Stimulated activated CD8-positive, alpha-beta memory T cell treated with anti-CD3 and anti-CD28 coated beads, Interleukin-4, amount 100 ng/mL, for 24 hours (primary cell): ENCODE data around the gene CST11.
"Not testable (repeated sequence)": the region's sequence is repeated elsewhere in the genome, so short reads cannot be mapped to it uniquely, and the experiment has no call there.

Source experiments
- DNase-seq: peaks from one replicate; pipeline ENCODE4 v3.0.0-alpha.2; 2020; ENCODE audit warnings: low read depth

The CST11 gene, protein sequence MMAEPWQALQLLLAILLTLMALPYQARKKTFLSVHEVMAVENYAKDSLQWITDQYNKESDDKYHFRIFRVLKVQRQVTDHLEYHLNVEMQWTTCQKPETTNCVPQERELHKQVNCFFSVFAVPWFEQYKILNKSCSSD

DNA sequence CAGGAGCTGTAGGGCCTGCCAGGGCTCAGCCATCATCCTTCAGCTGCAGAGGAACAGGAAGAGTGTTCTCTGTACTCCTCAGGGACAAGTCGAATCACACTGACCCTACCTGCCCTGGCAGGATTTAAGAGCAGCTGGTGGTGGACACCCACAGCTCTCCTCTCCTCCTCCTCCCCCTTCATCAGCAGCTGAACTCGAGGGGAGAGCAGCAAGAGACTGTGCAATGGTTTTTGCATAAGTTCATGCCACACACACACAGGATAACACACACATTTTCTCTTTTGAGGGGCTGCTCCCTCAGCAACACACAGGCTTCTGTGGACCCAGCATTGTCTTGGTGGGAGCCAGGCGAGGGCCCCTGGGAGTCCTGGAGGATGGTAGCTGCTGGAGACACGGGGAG is at the start of gene CST11:
CST11 (minus strand) TSS at position 101 of the 400 bp plus-strand sequence; CDS start at position 36, 65 bp downstream.
- no peak for DNase-seq

DNA sequence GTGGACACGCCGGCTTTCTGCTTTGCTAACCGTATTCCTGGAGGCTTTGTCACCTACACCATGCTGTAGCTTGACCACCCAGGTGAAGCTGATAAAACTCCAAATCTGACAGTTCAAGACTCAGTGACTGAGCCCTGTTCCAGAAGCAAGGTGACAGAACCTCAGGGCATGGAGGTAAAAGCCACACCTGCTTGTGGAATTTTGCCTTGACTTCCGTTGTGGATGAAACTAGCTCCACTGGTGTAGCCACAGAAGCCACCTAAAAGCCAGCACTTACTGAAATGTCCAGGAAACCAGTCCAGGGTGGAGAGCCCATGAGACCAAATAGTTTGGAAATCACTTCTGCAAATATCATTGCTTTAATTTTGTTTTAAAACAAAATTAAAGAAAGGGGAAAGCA is 49.2 kb upstream of the CST11 start:
- DNase-seq, result no peak

DNA sequence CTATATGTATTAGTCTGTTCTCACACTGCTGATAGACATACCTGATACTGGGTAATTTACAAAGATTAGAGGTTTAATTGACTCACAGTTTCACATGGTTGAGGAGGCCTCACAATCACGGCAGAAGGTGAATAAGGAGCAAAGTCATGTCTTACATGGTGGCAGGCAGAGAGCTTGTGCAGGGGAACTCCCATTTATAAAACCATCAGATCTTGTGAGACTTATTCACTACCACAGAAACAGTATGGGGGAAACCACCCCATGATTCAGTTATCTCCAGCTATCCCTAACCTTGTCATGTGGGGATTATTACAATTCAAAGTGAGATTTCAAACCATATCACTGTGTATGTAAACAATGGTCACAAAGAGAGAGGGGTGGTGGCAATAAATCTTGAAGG is 44.9 kb upstream of the CST11 start:
- DNase-seq, result no peak

DNA sequence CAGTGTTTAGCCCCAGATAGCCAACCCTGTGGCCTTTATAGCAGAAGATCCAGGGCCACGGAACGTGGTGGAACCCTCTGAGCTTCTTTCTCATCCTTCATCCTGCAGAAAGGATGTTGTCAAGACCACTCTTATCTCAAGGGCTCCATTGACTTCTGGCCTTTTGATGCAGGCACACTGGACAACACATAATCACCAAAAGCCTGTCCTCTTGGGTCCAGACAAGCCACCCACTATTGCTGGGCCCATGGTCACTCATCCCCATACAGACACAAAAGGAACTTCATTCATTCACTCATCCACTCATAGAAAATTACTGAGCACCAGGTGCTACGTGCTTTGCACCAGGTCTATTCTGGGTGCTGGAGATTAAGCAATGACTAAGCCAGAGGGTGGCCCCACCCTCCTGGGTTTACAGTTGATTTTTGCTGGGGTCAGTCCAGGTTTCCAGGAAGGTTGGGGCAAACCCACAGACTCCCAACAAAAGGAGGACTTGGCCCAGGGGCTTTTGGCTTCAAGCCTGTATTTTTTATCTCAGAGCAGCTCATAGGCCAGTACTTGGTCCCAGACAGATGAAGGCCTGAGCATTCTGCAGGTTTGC is 40.6 kb upstream of the CST11 start:
- no peak for DNase-seq

DNA sequence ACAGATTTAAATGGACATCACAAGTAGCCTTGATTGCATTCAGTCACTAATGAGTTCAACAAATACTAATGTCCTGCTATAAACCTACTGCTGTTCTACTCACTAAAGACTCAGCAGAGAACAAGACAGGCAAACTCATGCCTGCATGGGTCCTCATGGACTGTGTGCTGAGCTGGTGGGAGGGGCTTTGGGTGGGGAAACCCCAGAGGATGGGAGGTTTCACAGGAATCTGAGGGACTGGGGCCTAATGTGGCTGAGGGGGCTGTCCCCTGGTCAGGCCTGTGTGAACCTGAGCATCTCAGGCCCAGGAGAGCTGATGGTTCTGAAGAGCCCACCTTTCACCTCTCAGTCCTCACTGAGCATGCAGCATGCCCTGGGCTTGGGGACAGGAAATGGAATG is 39.6 kb upstream of the CST11 start:
- DNase-seq, result no peak

DNA sequence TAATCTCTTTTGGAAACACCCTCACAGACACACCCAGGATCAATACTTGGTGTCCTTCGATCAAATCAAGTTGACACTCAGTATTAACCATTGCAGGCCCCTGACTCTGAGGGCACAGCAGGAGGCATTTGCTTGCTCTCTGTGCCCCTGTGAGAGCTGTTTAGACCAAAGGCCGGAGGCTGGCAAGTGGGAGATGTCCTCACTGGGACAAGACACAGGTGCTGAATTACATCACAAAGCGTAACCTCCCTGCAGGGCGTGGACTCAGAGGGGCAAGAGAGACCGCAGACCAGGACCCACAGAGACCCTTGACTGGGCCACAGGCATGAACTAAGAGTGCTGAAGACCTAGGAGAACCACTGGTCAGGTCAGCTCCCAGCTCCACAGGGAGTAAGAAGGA is 38.1 kb upstream of the CST11 start, which contains the start of gene CST8:
CST8 (plus strand) TSS at position 301 of the 400 bp plus-strand sequence. CDS start 551 bp downstream, outside the sequence.
- no peak for DNase-seq

DNA sequence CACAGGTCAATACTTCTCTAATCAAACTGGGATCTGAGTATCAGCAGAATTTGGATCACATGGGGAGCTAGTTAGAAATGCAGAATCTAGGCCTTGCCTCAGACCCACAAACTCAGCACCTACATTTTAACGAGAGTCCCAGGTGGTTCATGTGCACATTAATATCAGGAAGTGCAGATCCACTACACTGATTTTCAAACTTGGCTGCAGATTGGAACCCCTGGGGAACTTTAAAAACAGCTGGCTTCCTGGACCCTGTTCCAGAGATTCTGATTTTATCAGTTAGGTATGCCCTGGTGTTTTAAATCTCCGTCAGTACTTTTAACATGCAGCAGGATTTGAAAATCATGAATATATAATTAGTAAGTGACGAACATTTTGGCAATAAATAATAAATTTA is 36.3 kb upstream of the CST11 start:
- no peak for DNase-seq

DNA sequence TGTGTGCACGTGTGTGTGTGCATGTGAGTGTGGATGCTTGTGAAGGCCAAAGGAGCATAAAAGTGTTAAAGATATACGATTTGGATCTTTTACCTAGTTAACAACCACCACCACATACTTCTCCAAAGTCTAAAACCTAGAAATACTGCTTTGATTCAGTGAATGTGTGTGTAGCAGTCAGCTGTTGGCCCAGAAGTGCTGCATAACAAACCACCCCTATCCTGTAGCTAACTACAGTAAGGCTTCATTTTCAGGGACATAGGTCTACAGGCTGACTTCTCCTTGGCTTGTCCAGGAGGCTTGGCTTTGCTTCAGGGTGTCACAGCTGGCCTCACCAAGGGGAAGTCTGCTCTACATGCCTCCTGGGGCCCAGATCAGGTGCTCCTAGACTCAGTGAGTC is 35.8 kb upstream of the CST11 start:
- no peak for DNase-seq

DNA sequence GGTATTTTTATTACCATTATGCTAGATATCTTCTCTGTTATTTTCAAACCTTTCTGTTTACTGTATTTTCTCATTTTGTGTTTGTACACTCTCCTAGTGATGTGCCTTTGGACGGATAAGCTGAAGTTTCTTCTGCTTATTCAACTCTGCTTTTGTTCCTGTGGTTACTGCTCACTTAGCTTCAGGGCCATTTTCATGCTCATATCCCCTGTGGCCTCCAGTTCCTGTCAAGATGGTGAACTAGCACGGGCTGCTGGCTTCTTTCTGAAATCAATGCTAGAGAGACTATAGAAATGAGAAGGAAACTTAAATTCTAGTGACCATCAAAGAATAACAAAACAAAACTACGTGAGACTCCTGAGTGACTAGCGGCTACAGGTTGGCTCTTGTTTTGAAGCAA is 31.4 kb upstream of the CST11 start:
- no peak for DNase-seq

DNA sequence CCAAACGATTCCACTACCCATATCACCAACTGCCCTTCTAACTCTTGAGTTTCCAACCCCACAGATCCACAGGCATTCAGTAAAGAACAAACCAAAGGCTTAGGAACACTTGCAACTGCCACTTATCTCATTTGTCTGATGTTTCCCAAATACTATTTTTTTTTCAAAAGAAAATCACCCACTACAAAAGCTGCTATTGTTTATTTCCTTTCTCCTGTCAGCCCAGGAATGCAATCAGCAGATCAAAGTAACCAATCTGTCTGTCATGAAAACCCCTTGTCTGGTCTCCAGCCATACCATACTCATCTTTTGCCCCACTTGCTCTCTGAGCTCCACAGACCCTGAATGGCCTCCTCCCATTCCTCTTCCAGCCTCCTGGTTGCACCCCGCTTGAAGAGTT is 29.5 kb upstream of the CST11 start:
- no peak for DNase-seq

DNA sequence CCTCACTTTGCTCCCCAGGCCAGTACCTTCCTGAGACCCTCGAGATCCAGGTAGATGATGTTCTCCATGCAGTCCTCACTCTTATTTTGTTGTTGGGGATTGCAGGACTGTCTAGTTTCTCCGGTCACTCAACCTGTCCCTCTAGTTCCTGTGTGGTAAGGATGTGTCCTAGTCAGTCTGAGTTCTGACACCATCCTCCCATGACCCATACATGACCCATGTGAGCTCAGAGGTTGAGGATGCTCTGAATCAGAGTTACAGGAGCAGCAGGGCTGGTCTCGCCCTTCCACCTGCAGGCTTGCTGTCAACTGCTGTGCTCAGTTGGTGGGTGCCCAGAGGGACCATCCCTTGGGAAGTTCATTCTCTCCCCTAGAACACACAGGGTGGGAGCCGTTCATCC is 26.4 kb upstream of the CST11 start:
- no peak for DNase-seq

DNA sequence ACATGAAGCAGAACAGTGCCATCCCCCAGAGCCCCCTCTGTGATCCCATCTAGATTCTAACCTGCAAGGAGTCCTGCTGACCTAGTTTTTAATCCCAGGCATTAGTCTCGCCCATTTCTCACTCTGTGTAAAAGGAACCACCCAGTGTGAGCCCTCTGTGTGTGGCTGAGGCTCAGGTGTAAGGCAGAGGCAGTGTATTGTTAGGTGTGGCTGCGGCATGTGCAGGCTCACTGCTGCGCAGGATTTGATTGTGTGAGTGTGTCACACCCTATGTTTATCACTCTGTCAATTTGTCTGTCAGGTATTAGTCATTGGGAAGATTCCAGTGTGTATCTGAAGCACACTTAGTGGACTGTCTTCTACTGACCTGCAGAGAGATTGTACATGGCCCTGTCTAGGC is 24.5 kb upstream of the CST11 start:
- no peak for DNase-seq

DNA sequence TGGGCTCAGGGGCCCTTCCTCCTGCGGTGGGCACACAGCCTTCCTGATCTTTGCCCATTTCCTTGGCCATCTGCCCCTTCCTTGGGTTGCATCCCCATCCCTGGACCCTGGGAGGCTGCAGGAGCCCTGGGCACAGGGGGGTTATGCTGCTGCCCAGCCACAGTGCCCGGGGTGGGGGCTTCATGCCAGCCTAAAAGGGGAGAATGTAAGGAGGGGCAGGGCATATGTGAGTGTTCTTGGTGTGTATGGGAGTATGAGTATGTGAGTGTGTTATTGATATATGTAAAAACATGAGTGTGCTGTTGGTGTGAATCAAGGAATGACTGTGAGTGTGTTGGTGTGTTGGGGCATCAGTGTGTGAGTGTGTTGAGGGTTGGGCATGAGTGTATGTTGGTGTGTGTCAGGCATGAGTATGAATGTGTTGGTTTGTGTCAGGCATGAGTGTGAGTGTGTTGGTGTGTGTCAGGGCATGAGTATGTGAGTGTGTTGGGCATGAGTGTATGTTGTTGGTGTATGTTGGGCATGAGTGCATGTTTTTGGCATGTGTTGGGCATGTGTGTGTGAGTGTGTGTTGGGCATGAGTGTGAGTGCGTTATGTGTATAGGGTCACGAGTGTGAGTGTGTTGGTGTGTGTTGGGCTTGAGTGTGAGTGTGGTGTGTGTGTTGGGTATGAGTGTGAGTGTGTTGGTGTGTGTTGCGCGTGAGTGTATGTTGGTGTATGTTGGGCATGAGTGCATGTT is 23.5 kb upstream of the CST11 start:
- no peak for DNase-seq

DNA sequence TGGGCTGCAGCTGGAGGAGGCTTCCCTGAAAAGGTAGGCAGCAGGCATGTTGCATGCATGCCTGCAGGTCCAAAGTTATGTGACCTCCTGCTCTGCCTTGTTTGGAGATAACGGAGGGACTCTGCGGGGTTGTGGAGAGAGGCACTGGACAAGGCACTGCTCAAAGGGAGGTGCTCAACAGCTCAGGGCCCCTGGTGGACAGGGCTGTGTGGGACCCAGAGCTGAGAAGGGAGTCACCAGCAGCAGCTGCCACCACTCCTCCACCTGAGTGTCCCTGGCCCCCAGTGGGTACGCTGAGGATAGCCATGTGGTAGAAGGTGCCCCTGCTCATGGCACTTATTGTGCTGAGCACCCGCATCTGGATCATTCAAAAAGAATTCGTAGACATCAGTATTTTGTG is 22.7 kb upstream of the CST11 start:
- DNase-seq, result no peak

DNA sequence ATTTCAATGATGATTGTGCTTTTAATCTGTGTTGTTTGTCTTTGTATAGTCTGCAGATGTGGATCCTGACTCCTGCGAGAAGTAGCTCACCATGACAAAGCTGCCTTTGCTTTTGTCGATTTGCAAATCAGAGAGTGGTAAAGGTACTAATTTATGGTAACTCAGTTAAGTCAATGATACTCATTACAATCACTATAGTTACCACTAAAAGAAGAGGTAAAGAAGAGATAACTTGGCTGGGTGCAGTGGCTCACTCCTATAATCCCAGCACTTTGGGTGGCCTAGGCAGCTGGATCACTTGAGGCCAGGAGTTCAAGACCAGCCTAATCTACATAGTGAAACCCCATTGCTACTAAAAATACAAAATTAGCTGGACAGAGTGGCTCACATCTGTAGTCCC is 20.6 kb upstream of the CST11 start:
- not testable (repeated sequence) for DNase-seq

DNA sequence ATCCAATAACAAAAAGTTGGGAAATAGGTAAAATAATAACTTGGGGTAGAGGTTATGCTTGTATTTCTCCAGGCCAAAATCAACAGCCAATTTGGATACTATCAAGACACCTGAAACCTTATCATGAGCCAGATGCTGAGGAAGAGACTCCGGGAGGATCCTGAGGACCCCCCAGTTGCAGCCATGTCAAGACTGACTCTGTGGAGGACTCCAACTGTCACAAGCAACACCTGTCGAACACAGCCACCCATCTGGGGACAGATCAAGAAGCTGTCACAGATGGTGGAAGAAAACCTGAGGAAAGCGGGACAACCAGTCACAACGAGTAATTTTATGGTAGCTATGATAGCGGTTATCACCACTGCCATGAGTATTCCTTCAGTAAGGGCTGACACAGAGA is 19.6 kb upstream of the CST11 start:
- DNase-seq, result not testable (repeated sequence)

DNA sequence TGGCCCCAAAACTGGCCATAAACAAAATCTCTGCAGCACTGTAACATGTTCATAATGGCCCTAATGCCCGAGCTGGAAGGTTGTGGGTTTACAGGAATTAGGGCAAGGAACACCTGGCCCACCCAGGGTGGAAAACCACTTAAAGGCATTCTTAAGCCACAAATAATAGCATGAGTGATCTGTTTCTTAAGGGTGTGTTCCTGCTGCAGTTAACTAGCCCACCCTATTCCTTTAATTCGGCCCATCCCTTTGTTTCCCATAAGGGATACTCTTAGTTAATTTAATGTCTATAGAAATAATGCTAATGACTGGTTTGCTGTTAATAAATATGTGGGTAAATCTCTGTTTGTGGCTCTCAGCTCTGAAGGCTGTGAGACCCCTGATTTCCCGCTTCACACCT is 14.3 kb upstream of the CST11 start:
- DNase-seq, result not testable (repeated sequence)

DNA sequence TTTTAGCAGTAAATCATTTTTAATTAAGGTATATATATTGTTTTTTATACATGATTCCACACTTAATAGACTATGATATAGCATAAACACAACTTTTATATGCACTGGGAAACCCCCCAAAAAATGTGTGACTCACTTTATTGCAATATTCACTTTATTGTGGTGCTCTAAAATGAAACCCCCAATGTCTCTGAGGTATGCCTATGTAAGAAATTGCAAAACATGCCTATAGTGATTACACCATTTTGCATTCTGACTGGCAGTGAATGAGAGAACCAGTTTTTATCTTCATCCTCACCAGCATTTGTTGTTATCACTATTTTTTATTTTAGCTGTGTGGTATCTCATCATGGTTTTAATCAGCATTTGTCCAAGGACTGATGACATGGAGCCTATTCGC is 8.5 kb upstream of the CST11 start:
- no peak for DNase-seq

DNA sequence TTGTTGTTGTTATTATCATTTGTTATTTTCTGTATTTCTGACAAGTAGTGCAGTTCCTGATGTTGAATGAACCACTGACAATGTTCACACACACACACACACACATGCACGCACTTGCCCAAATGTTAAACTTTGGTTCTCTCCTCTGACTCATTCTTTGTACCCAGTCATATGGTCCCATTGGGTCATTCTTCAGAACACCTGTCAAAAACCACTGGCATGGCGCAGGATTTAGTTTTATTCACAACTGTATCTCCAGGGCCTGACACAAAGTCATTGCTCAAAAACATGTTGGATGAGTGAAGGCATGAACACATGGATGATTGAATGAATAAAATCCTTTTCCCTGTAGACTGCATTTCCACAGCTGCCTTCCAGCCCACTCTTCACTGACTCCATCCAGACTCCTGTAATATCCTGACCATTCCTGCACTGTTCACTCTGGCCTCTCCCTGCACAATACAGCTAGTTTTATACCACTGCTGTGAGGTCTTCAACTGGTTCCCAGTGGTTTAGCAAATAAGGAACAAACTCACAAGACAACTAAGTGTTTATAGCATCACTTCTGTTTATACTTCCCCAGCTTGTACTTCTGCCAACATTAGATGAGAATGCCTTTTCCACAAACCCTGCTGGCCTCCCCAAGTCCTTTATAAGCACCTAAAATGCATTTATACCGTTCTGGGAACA is 6.9 kb upstream of the CST11 start:
- DNase-seq, result no peak

DNA sequence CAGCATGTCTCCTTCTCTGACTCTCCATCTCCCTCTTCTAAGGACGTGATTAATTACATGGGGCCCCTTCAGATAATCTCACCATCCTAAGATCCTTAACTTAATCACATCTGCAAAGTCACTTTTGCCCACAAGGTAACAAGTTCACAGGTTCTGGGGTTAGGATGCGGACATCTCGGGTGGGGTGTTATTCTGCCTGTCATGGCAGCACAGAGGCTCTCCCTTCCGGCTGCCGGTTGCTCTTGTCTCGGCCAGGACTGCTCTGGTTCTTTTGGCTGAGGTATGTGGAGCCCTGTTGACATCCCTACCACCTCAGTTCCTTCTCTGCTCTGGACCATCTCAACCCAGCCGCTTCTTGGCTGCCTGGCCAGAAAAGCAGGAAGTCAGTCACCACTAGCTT is 4.2 kb upstream of the CST11 start:
- no peak for DNase-seq

DNA sequence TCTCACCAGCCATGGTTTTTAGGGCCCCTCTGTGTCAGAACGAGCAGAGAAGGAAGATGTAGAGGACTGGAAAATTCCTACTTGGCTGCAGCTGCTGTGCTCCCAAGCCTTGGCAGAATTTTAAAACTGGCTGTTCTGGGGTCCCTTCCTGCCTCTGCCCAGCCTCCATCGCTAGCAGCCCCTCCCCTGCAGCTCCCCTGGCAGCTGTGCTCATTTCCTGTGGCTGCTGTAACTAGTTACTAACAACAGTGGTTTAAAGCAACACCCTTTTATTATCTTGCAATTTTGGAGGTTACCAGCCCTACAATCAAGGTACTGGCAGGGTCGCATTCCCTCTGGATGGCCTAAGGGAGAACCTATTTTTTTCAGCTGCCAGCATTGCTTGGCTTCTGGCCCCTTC is 3.7 kb upstream of the CST11 start:
- DNase-seq, result no peak

DNA sequence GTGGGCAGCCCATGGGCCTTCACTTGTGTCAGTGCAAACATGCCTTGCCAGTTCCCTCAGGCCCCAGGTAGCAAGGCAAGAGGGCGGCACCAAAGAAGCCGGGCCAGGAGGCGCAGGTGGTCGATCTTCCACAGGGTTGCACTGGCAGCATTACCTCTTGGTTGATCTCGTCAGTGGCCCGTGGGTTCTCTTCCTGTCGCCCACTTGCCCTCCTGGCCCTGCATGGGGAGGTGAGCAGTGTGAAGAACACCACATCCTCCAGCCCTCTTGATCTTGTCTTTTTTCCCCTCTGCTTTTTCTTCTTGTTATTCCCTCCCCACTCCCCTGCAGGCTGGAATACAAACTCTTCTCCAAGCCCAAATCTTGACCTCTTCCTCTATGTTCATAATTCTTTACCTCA is 3.0 kb upstream of the CST11 start:
- no peak for DNase-seq

DNA sequence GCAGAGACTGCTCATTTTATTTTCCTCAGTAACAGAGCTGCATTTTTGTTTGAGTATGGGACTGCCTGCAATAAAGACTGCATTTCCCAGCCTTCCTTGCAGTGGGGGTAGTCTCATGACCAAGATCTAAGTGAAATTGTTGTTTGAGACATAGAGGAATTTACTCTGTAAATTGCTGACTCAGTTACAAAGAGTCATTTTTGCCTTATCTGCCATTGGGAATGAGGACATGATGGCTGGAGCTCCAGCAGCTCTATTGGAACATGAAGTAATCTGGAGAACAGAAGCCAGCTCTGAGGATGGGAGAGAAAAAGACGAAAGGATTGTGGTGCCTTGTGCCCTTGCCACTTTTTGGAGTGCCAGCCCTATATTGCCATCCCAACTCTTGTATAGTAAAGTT is 2.1 kb upstream of the CST11 start:
- DNase-seq, result no peak
